Measurements from ENCODE around the gene RCOR3.
"Not testable (repeated sequence)": the region's sequence is repeated elsewhere in the genome, so short reads cannot be mapped to it uniquely, and the experiment has no call there.

The RCOR3 gene

DNA sequence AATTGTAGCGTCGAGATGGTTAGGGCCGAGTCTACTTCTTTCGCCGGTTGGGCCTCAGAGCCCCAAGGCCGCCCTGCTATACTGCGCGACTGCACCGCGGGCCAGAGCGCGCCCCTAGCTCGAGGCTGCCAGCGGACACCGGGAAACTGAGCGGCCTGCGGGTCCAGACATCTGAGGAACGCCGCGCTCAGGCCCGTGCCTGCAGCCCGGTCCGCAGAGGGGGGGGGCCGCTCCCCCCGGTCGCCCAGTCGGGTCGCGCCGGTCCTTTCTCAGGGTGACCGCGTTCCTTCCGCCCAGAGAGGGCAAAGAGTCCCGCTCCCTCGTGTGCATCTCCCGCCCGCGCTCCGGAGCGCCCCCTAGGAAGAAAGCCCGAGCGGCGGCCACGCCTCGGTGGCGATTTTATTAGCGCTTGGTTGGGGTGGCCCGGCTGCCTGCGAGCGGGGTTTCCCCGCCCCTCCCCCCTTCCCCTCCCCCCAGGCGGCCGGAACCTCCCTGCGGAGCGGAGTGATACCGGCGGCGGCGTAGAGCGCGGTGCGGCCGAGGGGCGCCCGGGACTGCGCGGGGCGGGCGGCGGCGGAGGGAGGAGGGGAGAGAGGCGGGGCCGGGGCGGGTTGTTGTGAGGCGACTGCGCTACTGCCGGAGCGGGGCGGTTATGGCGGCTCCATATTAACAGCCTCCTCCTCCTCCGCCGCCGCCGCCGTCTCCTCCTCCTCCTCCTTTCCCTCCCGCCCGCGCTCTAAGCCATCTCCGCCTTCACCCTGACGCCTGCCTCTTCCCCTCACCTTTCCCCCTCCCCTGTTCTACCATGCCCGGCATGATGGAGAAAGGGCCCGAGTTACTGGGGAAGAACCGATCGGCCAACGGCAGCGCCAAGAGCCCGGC is at the start of gene RCOR3:
Gene RCOR3, plus strand, starts transcription at position 611 of the 882 bp plus-strand sequence. Its CDS starts 195 bp downstream, at position 806.
- peak; percentile 93 for DNase-seq (ENCODE audit: low spot score)

DNA sequence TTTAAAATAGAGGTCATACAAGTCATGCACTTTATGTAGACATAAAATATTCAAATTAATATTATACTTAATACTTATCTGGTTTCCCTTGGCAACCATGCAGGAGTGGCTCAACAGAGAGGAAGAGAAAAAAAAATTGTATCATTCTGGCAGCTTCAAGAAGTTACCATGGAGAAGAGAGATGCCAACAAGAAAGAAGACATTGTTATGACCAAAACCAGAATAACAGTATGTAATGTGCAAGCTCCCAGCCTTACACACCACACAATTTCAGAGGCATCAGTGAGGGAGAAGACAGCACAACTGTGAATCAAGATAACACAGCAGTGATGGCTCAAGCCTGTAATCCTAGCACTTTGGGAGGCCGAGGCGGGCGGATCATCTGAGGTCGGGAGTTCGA is 49.1 kb upstream of the RCOR3 start:
- no peak for DNase-seq (ENCODE audit: low spot score)

DNA sequence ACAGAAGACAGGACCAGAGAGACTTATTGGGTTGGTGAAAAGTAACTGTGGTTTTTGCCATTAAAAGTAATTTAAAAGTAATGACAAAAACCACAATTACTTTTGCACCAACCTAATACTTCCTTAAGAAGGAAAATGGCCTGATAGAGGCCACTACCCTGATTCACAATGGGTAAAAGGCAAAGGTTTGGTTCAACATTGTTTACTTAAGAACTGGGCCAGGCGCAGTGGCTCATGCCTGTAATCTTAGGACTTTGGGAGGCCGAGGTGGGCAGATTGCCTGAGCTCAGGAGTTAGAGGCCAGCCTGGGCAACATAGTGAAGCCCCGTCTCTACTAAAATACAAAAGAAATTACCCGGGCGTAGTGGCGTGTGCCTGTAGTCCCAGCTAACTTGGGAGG is 48.2 kb upstream of the RCOR3 start:
- DNase-seq (ENCODE audit: low spot score) = no peak

DNA sequence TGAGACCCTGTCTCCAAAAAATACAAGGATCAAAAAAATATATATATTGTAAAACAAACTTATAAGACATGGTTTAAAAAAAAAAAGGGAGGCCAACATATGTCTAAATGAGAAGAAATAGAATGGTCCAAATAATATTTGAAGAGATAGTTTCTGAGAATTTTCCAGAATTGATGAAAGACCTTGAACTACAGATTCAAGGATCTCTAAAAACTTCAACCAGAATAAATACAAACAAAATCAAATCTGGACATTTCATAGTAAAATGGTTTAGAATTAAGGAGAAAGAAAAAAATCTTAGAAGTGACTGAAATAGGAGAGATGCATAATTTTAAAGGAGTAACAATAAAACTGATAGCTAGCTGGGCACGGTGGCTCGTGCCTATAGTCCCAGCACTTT is 45.5 kb upstream of the RCOR3 start:
- DNase-seq (ENCODE audit: low spot score) = no peak

DNA sequence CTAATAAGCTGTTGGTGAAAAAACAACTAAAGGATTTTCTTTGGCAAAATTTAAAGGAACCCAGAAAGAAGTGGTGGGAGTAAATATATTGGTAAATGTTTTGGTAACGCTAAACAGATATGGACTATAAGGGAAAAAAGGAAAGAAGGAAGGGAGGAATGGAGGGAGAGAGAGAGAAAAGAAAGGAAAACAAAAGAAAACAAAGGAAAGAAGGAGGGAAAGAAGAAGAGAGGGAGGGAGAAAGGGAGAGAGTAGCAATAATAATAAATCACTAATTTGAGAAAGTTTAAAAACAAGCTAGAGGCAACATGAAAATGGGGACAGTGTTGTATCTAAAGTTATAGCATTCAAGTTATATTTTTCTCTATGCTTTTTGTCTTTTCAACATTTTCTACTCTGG is 43.6 kb upstream of the RCOR3 start:
- no peak for DNase-seq (ENCODE audit: low spot score)

DNA sequence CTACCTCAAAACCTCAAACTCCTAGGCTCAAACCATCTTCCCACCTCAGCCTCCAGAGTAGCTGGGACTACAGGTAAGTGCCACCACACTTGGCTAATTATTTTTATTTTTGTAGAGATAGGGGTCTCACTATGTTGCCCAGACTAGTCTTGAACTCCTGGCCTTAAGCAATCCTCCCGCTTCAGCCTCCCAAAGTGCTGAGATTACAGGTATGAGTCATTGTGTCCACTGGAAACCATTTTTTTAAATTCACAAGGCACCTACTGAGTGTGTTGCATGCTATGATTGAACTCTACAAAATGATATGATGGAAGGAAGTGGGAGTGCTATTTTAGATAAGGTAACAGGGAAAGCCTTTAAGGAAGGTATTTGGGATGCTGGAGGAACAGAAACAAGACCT is 41.8 kb upstream of the RCOR3 start:
- no peak for DNase-seq (ENCODE audit: low spot score)

DNA sequence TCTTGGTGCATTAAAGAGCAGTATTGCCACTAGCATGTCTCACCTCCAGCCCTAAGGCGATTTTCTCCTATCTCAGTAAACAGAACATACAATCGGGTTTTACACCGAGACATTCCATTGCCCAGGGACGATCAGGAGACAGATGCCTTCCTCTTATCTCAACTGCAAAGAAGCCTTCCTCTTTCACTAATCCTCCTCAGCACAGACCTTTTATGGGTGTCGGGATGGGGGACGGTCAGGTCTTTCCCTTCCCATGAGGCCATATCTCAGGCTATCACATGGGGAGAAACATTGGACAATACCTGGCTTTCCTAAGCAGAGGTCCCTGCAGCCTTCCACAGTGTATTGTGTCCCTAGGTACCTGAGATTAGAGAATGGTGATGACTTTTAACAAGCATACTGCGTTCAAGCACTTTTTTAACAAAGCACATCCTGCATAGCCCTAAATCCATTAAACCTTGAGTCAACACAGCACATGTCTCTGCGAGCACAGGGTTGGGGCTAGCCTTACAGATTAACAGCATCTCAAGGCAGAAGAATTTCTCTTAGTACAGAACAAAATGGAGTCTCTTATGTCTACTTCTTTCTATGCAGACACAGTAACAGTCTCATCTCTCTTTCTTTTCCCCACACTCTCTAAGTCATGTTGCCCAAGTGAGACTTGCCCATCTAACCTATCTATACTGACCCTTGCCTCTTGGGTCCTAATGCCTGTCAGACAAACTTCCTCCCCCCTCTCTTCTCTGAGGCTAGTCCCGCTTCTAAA is 36.5 kb upstream of the RCOR3 start:
- not testable (repeated sequence) for DNase-seq (ENCODE audit: low spot score)

DNA sequence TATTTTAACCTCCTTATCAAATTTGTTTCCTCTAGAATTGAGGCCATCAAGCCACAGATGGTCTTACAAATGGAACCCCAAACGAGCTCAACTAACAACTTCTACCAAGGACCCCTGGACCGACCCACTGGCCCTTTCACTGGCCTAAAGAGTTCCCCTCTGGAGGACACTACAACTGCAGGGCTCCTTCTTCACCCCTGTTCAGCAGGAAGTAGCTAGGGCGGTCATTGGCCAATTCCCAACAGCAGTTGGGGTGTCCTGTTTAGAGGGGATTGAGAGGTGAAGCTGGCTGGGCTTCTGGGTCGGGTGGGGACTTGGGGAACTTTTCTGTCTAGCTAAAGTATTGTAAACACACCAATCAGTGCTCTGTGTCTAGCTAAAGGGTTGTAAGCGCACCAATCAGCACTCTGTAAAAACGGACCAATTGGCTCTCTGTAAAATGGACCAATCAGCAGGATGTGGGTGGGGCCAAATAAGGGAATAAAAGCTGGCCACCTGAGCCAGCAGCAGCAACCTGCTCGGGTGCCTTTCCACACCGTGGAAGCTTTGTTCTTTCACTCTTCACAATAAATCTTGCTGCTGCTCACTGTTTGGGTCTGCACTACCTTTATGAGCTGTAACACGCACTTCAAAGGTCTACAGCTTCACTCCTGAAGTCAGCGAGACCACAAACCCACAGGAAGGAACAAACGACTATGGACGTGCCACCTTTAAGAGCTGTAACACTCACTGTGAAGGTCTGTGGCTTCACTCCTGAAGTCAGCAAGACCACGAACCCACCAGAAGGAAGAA is 30.4 kb upstream of the RCOR3 start:
- not testable (repeated sequence) for DNase-seq (ENCODE audit: low spot score)

DNA sequence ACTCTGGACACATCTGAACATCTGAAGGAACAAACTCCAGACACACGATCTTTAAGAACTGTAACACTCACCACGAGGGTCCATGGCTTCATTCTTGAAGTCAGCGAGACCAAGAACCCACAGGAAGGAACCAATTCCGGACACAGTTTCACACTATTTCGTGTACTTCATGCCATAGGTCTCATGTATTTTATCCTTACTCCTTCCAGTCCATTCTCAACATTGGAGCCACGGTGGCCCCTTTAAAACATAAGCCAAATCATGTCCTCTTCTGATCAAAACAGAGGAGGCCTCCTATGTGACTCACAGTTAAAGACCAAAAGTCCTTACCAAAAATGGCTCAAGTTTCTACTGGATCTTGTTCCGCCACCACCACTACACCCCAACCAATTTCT is 29.8 kb upstream of the RCOR3 start:
- DNase-seq (ENCODE audit: low spot score) = no peak

DNA sequence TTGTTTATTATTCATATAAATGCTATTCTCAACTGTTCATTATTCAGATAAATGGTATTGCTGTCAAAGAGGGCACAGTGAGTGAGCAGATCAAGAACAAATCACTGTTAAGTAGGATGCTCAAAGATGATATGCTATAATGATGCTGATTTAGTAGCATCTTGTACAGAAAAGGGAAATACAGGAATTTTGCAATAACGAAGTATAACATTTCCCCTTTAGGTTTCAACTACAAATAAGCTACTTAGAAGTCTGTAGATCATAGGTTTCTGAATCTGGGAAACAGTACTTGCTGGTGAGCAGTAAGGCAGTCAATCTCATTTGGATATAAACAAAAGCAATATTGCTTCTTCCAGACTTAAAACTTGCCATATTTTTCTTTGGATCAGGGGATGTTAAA is 27.3 kb upstream of the RCOR3 start:
- DNase-seq (ENCODE audit: low spot score) = no peak

DNA sequence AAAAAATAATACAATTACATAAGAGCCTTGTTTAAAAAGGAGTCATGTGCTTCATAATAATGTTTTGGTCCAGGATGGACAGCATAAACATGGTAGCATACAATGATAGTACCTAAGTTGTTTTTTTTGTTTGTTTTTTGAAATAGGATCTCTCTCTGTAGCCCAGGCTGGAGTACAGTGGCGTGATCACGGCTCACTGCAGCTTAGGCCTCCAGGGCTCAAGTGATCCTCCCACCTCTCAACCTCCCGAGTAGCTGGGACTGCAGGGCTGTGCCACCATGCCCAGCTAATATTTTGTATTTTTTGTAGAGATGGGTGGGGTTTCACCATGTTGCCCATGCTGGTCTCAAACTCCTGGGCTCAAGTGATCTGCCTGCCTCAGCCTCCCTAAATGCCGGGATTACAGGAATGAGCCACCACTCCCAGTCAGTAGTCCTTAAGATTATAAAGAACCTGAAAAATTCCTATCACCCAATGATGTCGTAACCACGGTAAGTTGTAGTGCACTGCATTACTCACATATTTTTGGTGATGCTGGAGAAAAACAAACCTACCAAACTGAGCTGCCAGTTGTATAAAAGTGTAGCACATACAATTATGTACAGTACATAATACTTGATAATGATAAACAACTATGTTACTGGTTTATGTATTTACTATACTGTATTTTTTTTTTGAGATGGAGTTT is 22.4 kb upstream of the RCOR3 start:
- DNase-seq (ENCODE audit: low spot score) = no peak

DNA sequence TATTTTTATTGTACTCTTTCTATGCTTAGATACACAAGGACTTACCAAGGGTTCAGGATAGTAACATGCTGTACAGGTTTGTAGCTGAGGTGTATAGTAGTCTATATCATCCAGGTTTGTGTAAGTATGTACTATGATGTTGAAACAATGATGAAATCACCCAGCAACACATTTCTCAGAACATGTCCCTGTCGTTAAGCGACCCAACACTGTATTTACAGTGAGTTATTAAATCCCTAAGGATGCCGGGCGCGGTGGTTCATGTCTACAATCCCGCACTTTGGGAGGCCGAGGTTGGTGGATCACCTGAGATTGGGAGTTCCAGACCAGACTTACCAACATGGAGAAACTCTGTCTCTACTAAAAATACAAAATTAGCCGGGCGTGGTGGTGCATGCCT is 21.6 kb upstream of the RCOR3 start:
- no peak for DNase-seq (ENCODE audit: low spot score)

DNA sequence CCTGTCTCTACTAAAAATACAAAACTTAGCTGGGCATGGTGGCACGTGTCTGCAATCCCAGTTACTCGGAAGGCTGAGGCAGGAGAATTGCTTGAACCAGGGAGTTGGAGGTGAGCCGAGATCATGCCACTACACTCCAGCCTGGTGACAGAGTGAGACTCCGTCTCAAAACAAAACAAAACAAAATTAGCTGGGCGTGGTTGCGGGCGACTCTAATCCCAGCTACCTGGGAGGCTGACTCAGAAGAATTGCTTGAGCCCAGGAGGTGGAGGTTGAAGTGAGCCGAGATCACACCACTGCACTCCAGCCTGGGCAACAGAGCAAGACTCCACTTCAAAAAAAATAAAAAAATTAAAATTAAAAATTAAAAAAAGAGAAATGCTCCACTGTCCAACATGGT is 18.6 kb upstream of the RCOR3 start:
- DNase-seq (ENCODE audit: low spot score) = not testable (repeated sequence)

DNA sequence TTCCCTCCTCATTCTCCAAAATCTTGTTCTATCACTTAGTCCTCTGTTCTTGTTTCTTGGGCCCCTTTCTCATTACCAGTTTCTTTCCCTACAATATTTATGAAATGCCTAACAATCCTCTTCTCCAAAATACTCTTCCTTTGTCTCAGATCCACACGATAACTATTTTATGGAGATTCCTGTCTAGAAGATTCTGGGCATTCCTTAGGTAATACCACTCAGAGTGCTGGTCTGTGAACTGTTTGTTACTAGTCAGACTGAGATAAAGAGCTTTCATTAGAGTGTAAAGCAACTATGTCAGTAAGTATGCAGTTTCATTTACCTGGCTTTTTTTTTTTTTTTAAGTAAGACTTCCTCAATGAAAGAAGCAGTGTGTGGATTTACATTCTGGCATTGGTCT is 18.1 kb upstream of the RCOR3 start:
- DNase-seq (ENCODE audit: low spot score) = no peak

DNA sequence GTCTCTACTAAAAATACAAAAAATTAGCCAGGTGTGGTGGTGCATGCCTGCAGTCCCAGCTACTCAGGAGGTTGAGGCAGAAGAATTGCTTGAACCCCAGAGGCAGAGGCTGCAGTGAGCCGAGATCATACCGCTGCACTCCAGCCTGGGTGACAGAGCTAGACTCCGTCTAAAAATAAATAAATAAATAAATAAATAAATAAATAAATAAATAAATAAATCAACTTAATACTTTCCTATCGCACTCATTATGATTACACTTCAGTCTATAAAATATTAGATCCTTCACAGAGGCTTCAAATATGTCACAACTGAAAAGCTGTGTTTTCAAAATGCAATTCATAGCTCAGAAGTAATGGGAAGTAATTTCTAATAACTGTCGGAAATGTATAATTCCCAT is 15.5 kb upstream of the RCOR3 start:
- DNase-seq (ENCODE audit: low spot score) = not testable (repeated sequence)

DNA sequence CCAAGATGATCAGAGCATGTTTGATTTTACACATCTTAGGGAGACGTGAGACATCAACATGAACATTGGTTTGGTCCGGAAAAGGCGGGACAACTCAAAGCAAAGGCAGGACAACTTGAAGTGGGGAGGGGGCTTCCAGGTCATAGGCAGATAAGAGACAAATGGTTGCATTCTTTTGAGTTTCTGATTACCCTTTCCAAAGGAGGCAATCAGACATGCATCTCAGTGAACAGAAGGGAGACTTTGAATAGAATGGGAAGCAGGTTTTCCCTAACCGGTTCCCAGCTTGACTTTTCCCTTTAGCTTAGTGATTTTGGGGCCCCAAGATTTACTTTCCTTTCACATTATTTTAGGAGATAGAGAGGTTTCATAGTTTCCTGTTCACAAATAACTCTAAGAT is 12.6 kb upstream of the RCOR3 start:
- not testable (repeated sequence) for DNase-seq (ENCODE audit: low spot score)

DNA sequence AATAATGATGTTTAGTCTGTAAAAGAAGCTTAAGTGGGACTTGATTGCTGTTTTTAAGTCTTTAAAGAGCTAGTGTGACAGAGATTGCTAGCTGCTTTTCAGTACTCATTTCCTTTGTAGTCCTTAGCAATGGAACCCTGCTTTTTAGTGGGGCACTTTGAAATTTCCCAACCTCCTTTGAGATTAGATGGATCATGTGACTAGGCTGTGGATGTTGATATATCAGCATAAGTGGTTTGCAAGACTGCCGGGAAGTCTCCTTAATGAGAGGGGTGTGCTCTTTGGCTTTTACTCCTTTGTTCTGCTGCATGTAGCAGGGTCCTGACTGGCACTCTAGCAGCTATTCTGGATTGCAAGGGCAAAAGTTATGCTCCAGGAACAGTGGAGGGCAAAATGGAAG is 11.2 kb upstream of the RCOR3 start:
- no peak for DNase-seq (ENCODE audit: low spot score)

DNA sequence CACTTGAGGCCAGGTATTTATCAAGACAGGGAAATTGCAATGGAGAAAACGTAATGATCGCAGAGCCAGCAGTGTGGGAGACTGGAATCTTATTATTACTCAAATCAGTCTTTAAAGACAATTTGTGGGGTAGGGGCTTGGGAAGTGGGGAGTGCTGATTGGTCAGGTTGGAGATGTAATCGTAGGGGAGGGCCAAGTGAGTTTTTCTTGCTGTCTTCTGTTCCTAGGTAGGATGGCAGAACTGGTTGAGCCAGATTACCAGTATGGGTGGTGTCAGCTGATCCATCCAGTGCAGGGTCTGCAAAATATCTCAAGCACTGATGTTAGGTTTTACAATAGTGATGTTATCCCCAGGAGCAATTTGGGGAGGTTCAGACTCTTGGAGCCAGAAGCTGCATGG is 9.6 kb upstream of the RCOR3 start:
- not testable (repeated sequence) for DNase-seq (ENCODE audit: low spot score)

DNA sequence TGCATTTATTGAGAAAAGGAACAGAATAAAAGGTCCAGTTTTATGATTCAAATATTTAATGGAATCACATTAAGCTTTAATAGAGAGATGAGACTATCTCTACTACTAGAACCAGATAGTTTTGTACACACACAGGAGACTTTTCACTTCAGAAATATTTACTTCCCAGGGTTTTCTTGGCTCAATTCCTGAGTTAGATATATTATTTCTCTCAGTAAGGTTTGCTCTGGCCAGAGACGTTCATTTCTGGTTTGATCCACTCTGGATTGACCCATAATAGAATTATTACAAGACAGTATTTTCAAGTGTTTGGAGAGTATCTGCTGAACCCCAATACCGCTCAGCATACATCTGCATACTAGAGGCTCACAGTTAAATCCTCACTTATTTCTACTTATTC is 1.3 kb upstream of the RCOR3 start:
- DNase-seq (ENCODE audit: low spot score) = no peak

DNA sequence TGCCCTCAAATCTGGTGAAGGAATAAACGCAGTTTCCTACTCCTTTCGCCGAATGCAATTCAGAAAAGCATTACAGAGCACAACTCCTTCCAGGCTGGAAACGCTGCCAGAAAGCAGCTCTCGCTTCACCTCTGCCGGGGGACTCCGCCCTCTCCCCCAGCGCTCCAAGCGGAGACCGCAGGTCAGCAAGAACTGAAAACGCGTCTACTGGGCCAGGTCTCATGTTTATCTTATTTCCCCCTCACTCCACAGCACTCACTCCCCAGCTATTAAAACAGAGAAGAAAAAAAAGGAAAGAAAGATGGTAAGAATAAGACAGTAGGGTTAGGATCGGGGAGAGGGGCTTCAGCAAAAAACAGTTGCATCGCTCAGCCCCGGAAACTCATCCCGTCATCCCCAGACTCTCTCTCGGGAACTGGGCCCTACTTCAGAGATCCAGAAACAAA is 833 bp upstream of the RCOR3 start:
- peak; percentile 69 for DNase-seq (ENCODE audit: low spot score)

DNA sequence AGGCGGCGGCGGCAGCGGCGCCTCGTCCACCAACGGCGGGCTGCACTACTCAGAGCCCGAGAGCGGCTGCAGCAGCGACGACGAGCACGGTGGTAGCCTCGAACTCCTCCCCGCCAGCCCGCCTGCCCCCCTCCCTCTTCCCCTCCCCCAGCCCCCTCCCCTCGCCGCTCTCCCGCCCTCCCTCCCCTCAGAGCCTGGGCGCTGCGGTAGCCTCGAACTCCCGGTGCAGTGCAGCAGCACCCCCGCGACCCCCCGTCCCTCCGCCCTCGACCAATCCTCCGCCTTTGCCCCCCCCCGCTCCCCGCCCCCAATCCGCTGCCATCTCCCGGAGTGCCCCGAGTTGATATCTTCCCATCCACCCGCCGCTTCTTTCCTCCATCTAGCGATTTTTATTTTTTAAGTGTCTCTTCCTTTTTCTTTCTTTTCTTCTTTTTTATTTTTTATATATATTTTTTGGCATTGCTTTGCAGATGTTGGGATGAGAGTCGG is 516 bp downstream of the RCOR3 start:
- DNase-seq (ENCODE audit: low spot score) = no peak

All from LoVo (cell line).